ENCODE measurements around the gene PARP8.

Gene PARP8

DNA sequence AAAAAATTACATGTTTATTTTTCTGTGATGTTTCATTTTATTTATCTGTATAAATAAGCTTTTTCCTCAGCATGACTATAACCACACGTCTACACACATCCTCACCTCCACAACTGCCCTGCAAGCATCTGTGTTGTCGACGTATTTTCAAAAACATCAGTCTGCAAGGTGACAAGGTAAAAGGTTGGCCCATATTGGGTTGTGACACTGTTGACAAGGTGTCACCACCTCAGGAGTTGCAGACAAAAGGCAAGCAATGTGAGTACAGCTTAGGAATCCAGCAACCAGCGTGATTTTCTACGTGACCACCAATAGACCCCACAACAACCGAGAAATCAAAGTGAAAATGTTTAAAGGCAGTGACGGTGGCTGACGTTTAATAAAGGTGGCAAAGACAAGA, 187.6 kb downstream of the PARP8 start:
- no peak for DNase-seq
- Histone ChIP-seq H3K36me3 (ENCODE audit: control insufficient read depth, insufficient read depth, low read length) (no peaks in the 10 kb centered on the region), H3K9me3 (ENCODE audit: control insufficient read depth, low read length) (no peaks in the 10 kb centered on the region), H3K4me1 (ENCODE audit: control insufficient read depth, insufficient read depth, low read length, poor library complexity, severe bottlenecking) (no peaks in the 10 kb centered on the region), H3K27ac (ENCODE audit: insufficient read depth, low read length, poor library complexity, severe bottlenecking) (no peak overlapping the region), H3K4me3 (ENCODE audit: insufficient read depth, low read depth, low read length, poor library complexity, severe bottlenecking) (no peak overlapping the region), H3K27me3 (replicated peaks; ENCODE audit: control insufficient read depth, insufficient read depth, low read length, poor library complexity, severe bottlenecking) (no peaks in the 10 kb centered on the region)

DNA sequence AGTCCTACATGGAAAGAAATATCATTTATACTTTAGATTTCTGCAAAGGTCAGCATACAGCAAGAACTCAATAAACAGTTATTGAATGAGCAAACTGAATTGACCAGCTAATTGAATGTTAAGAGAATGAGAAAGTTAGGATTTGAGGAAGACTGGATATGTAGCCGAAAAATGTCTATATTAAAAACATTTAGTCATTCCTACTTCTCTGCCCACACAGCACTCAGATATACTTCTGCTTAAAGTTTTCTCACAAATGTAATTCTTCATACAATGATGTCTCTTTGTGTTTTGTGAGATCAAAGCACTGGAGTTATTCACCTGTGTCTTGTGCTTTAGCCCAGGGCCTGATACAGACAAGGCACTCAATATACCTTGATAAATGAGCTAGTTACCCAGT, 188.6 kb downstream of the PARP8 start:
- H3K4me3 ChIP-seq (ENCODE audit: insufficient read depth, low read depth, low read length, poor library complexity, severe bottlenecking): no peak overlapping the region
- no peaks in the 10 kb centered on the region for H3K27me3 ChIP-seq (replicated peaks; ENCODE audit: control insufficient read depth, insufficient read depth, low read length, poor library complexity, severe bottlenecking)
- no peaks in the 10 kb centered on the region for H3K9me3 ChIP-seq (ENCODE audit: control insufficient read depth, low read length)
- no peaks in the 10 kb centered on the region for H3K4me1 ChIP-seq (ENCODE audit: control insufficient read depth, insufficient read depth, low read length, poor library complexity, severe bottlenecking)
- H3K36me3 ChIP-seq (ENCODE audit: control insufficient read depth, insufficient read depth, low read length): no peaks in the 10 kb centered on the region
- DNase-seq: no peak
- no peak overlapping the region for H3K27ac ChIP-seq (ENCODE audit: insufficient read depth, low read length, poor library complexity, severe bottlenecking)

DNA sequence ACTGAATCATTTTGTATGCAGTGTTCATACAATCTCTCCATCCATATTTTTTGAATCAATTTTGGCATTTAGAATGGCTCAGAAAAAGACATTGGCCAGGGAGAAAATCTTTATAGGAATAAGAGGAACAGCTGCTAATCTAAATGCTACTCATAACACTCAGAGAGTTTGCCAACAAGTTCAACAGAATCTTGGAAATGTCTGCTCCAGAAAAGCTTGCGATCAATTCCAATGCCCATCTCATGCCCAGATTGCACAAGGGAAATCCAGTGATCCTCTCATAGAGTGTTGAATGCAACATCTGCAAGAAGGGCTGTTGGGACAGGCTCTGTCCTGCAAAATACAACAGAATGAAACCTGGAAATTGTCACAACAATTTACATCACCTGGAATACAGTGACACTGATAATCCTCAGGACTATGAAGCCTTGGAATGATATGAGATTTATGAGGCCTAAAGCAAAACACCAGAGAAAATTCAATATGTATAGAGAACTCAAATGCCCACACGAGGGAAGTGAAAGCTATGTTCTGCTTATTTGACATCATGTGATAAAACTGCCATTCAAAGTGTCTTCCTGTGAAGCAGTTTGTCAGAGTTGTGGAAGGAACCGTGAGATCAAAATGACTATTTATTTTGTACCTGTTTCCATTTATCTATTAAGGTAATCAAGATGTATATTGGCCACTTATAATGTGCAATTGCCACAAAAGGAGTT, 190.1 kb downstream of the PARP8 start:
- Histone ChIP-seq H3K4me1 (ENCODE audit: control insufficient read depth, insufficient read depth, low read length, poor library complexity, severe bottlenecking) (no peaks in the 10 kb centered on the region), H3K4me3 (ENCODE audit: insufficient read depth, low read depth, low read length, poor library complexity, severe bottlenecking) (no peak overlapping the region), H3K27ac (ENCODE audit: insufficient read depth, low read length, poor library complexity, severe bottlenecking) (no peak overlapping the region), H3K36me3 (ENCODE audit: control insufficient read depth, insufficient read depth, low read length) (no peaks in the 10 kb centered on the region), H3K27me3 (replicated peaks; ENCODE audit: control insufficient read depth, insufficient read depth, low read length, poor library complexity, severe bottlenecking) (no peaks in the 10 kb centered on the region), H3K9me3 (ENCODE audit: control insufficient read depth, low read length) (no peaks in the 10 kb centered on the region)
- DNase-seq: no peak

DNA sequence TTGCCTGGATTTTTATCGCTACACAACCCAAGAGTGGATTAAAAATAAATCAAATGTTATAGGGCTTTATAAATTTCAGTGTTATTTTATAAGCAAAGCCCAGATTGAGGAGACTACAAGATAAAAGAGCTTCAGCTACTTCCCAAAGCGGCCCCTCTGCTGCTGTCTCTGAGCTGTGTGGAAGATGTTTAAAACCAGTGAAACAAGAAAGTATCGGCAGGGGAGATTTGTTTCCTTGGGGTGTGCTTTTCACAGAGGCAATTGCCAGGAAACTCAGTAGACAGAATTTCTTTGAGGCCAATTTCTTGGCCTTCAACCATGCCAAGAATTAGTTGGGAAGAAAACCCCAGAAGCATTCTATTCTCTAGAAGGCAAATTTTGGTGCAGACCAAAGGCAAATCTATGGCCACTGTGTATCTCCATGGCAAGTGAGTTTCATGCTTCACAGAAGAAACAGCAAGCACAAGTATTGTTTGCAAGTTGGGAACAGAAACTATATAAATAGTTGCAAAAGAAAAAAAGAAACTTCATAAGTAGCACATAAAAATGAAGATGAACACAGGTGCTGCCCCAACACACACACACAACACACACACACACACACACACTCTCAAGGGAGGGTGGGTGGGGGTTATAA, 197.2 kb downstream of the PARP8 start:
- Histone ChIP-seq H3K4me3 (ENCODE audit: insufficient read depth, low read depth, low read length, poor library complexity, severe bottlenecking) (no peak overlapping the region), H3K27me3 (replicated peaks; ENCODE audit: control insufficient read depth, insufficient read depth, low read length, poor library complexity, severe bottlenecking) (peaks cover 4% of the 10 kb centered on the region), H3K9me3 (ENCODE audit: control insufficient read depth, low read length) (no peaks in the 10 kb centered on the region), H3K4me1 (ENCODE audit: control insufficient read depth, insufficient read depth, low read length, poor library complexity, severe bottlenecking) (no peaks in the 10 kb centered on the region), H3K36me3 (ENCODE audit: control insufficient read depth, insufficient read depth, low read length) (no peaks in the 10 kb centered on the region), H3K27ac (ENCODE audit: insufficient read depth, low read length, poor library complexity, severe bottlenecking) (no peak overlapping the region)
- no peak for DNase-seq

DNA sequence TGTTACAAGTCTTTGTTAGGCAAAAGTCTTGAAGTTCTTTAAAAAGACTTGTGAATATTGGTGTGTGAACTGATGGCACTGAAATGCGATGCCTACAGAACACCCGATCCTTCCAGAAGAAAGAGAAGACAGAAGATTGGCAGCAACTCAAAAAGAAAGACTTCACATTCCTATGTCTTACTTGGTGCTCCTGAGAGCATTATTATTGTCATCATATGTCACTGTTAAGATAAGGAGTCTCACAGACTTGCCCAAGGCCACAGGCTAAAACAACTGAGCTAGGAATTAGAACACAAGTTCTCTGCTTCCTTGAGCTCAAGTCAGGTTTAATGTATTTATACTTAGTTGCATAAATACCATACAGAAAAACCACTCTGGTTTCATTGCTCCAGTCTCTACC, 198.0 kb downstream of the PARP8 start:
- H3K4me3 ChIP-seq (ENCODE audit: insufficient read depth, low read depth, low read length, poor library complexity, severe bottlenecking): no peak overlapping the region
- peaks cover 4% of the 10 kb centered on the region for H3K27me3 ChIP-seq (replicated peaks; ENCODE audit: control insufficient read depth, insufficient read depth, low read length, poor library complexity, severe bottlenecking)
- no peak for DNase-seq
- H3K9me3 ChIP-seq (ENCODE audit: control insufficient read depth, low read length): no peaks in the 10 kb centered on the region
- no peaks in the 10 kb centered on the region for H3K4me1 ChIP-seq (ENCODE audit: control insufficient read depth, insufficient read depth, low read length, poor library complexity, severe bottlenecking)
- H3K36me3 ChIP-seq (ENCODE audit: control insufficient read depth, insufficient read depth, low read length): no peaks in the 10 kb centered on the region
- H3K27ac ChIP-seq (ENCODE audit: insufficient read depth, low read length, poor library complexity, severe bottlenecking): no peak overlapping the region

DNA sequence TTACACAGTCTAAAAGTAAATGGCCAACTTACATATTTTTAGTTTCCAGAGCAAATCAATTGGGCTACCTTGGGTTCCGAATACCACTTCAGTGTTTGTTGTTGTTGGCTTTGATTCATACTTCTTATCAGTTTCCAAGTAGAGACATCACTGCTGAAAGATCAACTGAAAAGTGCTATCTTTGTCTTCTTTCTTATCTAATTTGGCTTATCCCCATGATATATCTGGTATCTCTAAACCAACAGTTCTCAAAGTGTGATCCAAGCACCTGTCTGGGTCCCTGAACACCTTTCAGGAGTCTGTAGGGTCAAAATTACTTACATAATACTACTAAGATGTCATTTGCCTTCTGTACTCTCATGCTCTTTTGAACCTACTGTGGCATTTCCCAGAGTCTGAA, 200.0 kb downstream of the PARP8 start:
- H3K36me3 ChIP-seq (ENCODE audit: control insufficient read depth, insufficient read depth, low read length): no peaks in the 10 kb centered on the region
- H3K27ac ChIP-seq (ENCODE audit: insufficient read depth, low read length, poor library complexity, severe bottlenecking): no peak overlapping the region
- no peaks in the 10 kb centered on the region for H3K4me1 ChIP-seq (ENCODE audit: control insufficient read depth, insufficient read depth, low read length, poor library complexity, severe bottlenecking)
- no peak overlapping the region for H3K4me3 ChIP-seq (ENCODE audit: insufficient read depth, low read depth, low read length, poor library complexity, severe bottlenecking)
- no peak for DNase-seq
- peaks cover 12% of the 10 kb centered on the region for H3K27me3 ChIP-seq (replicated peaks; ENCODE audit: control insufficient read depth, insufficient read depth, low read length, poor library complexity, severe bottlenecking)
- no peaks in the 10 kb centered on the region for H3K9me3 ChIP-seq (ENCODE audit: control insufficient read depth, low read length)

DNA sequence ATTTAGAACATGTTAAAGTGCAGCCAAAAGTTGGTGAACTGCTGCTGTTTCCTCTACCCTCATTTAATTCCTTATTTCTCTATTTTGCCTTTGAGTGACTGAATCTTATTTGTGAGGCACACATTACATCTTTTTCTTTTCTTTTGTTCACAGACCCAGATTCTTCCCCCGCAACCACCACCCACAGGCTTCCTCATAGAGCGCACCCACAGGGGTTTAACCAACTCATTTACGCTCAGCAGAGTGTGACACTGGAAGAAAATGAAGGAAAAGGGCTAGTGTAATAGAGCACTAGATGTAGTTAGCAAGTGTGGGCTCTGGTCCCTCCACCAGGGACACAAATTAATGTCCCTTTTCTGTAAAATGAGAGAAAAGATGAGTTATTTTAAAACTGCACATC, 200.7 kb downstream of the PARP8 start:
- Histone ChIP-seq H3K27me3 (replicated peaks; ENCODE audit: control insufficient read depth, insufficient read depth, low read length, poor library complexity, severe bottlenecking) (peaks cover 12% of the 10 kb centered on the region), H3K27ac (ENCODE audit: insufficient read depth, low read length, poor library complexity, severe bottlenecking) (no peak overlapping the region), H3K36me3 (ENCODE audit: control insufficient read depth, insufficient read depth, low read length) (no peaks in the 10 kb centered on the region), H3K9me3 (ENCODE audit: control insufficient read depth, low read length) (no peaks in the 10 kb centered on the region), H3K4me3 (ENCODE audit: insufficient read depth, low read depth, low read length, poor library complexity, severe bottlenecking) (no peak overlapping the region), H3K4me1 (ENCODE audit: control insufficient read depth, insufficient read depth, low read length, poor library complexity, severe bottlenecking) (no peaks in the 10 kb centered on the region)
- DNase-seq: no peak

DNA sequence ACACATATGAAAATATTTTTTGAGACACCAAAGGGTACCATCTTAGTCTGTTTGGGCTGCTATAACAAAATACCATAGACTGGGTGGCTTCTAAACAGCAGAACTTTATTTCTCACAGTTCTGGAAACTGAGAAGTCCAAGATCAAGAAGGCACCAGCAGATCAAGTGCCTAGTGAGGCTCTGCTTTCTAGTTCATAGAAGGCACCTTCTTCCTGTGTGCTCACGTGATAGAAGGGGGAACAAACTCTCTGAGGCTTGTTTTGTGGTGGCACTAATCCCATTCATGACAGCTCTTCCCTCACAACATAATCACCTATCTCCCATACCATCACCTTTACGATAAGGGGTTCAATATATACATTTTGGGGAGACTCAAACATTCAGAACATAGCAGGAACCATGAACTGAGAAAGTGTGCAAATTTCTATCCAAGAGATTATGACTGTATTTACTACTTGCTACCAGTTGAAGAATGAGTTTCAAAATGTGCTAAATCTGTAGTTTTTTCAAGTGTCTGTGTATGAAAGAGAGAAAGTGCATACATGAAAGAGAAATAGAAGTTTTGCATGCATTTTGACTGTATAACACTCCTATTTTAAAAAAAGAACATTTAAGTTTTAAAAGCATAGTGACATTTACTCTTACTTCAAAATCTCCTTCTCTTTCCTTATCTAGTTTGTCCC, 207.3 kb downstream of the PARP8 start:
- H3K4me1 ChIP-seq (ENCODE audit: control insufficient read depth, insufficient read depth, low read length, poor library complexity, severe bottlenecking): no peaks in the 10 kb centered on the region
- H3K9me3 ChIP-seq (ENCODE audit: control insufficient read depth, low read length): no peaks in the 10 kb centered on the region
- H3K36me3 ChIP-seq (ENCODE audit: control insufficient read depth, insufficient read depth, low read length): no peaks in the 10 kb centered on the region
- H3K27ac ChIP-seq (ENCODE audit: insufficient read depth, low read length, poor library complexity, severe bottlenecking): no peak overlapping the region
- DNase-seq: no peak
- peaks cover 8% of the 10 kb centered on the region for H3K27me3 ChIP-seq (replicated peaks; ENCODE audit: control insufficient read depth, insufficient read depth, low read length, poor library complexity, severe bottlenecking)
- no peak overlapping the region for H3K4me3 ChIP-seq (ENCODE audit: insufficient read depth, low read depth, low read length, poor library complexity, severe bottlenecking)

DNA sequence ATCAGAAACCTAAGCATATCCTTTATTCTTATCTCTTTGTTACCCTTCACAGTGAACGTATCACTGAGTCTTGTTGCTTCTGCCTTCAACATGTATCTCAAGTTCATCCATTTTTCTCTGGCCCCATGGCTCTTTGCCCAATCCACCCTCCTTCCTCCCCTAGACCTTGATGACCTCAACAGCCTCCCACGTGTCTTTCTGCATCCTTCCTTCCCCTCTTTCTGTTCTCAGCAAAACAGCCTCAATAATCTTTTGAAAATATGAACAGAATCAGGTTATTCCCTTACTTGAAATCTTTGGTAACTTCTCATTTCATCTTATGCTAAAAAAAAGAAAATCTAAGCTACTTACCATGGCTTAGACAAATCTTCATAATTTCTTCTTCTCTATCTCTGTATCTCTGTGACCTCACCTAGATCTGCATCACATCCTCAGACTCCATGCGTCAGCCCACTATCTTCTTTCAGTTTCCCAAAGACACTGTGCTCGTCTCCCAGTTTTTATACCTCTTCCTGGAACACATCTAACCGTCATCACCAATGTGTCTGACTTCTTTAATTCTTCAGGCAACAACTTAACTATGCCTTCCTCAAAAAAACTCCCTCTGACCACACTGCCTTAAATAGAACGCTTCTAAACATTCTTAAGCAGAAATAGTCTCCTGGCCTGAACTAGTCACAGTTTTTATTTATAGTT, 208.0 kb downstream of the PARP8 start:
- H3K36me3 ChIP-seq (ENCODE audit: control insufficient read depth, insufficient read depth, low read length): no peaks in the 10 kb centered on the region
- H3K9me3 ChIP-seq (ENCODE audit: control insufficient read depth, low read length): no peaks in the 10 kb centered on the region
- peaks cover 8% of the 10 kb centered on the region for H3K27me3 ChIP-seq (replicated peaks; ENCODE audit: control insufficient read depth, insufficient read depth, low read length, poor library complexity, severe bottlenecking)
- H3K27ac ChIP-seq (ENCODE audit: insufficient read depth, low read length, poor library complexity, severe bottlenecking): no peak overlapping the region
- H3K4me3 ChIP-seq (ENCODE audit: insufficient read depth, low read depth, low read length, poor library complexity, severe bottlenecking): no peak overlapping the region
- H3K4me1 ChIP-seq (ENCODE audit: control insufficient read depth, insufficient read depth, low read length, poor library complexity, severe bottlenecking): no peaks in the 10 kb centered on the region
- no peak for DNase-seq

DNA sequence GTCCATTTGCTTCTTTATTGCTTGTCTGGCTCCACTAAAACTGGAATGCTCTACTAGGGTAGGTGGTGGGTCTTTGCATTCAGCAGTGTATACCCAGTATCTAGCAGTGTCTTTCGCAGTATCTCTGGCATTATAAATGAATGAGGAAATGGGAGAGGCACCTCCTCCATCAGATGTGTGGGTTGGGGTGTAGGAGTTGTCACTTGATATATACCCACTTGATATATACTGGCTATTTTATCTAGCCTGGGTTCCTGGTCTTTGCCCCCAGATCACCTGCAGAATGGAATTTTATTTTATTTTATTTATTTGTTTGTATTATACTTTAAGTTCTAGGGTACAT, 208.5 kb downstream of the PARP8 start:
- Histone ChIP-seq H3K4me1 (ENCODE audit: control insufficient read depth, insufficient read depth, low read length, poor library complexity, severe bottlenecking) (no peaks in the 10 kb centered on the region), H3K36me3 (ENCODE audit: control insufficient read depth, insufficient read depth, low read length) (no peaks in the 10 kb centered on the region), H3K27me3 (replicated peaks; ENCODE audit: control insufficient read depth, insufficient read depth, low read length, poor library complexity, severe bottlenecking) (peaks cover 8% of the 10 kb centered on the region), H3K9me3 (ENCODE audit: control insufficient read depth, low read length) (no peaks in the 10 kb centered on the region), H3K4me3 (ENCODE audit: insufficient read depth, low read depth, low read length, poor library complexity, severe bottlenecking) (no peak overlapping the region), H3K27ac (ENCODE audit: insufficient read depth, low read length, poor library complexity, severe bottlenecking) (no peak overlapping the region)
- no peak for DNase-seq

All from effector memory CD4-positive, alpha-beta T cell (primary cell).